Measurements from ENCODE around the gene MAST4.

Gene MAST4

DNA sequence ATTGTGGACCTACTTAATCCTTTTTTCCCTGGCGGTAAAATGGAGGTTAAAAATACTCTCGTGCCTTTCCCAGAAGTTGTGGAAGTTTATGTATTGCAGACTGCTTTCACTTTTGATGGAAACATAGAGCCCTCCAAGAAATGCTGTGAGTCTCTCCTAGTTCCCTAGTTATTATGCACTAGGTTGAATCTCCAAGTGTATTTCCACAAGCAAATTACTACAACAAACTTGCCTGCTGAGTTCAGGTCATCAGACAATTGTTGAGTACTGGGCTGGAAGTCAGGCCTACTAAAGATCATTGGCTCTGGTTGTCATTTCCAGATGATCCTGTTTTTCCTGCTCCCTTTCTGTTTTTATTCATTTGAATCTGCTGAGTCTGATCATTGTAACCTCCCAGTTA is 496.3 kb downstream of the MAST4 start:
- H3K9ac ChIP-seq (ENCODE audit: low read length) = no peak overlapping the region
- H3K4me3 ChIP-seq (ENCODE audit: low read depth, low read length) = no peak overlapping the region
- H3K27me3 ChIP-seq (ENCODE audit: control insufficient read depth, insufficient read depth, low read length) = no peaks in the 10 kb centered on the region
- no peaks in the 10 kb centered on the region for H3K36me3 ChIP-seq (ENCODE audit: control insufficient read depth, insufficient read depth, low read length)
- H3K27ac ChIP-seq (ENCODE audit: low read depth, low read length) = no peak overlapping the region
- H3K4me1 ChIP-seq (ENCODE audit: control insufficient read depth, insufficient read depth, low read length) = peaks cover 23% of the 10 kb centered on the region
- H3K9me3 ChIP-seq (ENCODE audit: control insufficient read depth, insufficient read depth, low read depth, low read length) = no peaks in the 10 kb centered on the region

DNA sequence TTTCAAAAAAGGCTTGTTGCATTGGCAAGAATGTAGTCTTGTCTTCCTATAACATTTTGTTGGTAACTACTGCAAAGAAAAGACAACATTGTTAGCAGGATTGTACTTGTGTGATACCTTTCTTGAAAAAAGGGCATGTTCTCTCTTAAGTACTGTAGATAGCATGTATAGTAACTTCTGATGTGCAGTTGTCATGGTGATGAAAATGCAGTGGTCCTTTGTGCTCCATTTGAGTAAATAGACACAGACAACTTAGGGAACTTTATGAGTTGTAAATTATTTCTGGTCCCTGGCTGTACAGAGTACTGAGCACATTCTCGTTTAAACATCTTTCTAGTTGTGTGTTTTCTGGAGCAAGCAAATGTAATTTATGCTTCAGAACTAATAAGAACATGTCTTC is 497.1 kb downstream of the MAST4 start:
- Histone ChIP-seq H3K9ac (ENCODE audit: low read length) (no peak overlapping the region), H3K9me3 (ENCODE audit: control insufficient read depth, insufficient read depth, low read depth, low read length) (no peaks in the 10 kb centered on the region), H3K36me3 (ENCODE audit: control insufficient read depth, insufficient read depth, low read length) (no peaks in the 10 kb centered on the region), H3K27ac (ENCODE audit: low read depth, low read length) (no peak overlapping the region), H3K27me3 (ENCODE audit: control insufficient read depth, insufficient read depth, low read length) (no peaks in the 10 kb centered on the region), H3K4me3 (ENCODE audit: low read depth, low read length) (no peak overlapping the region), H3K4me1 (ENCODE audit: control insufficient read depth, insufficient read depth, low read length) (peaks cover 23% of the 10 kb centered on the region)

DNA sequence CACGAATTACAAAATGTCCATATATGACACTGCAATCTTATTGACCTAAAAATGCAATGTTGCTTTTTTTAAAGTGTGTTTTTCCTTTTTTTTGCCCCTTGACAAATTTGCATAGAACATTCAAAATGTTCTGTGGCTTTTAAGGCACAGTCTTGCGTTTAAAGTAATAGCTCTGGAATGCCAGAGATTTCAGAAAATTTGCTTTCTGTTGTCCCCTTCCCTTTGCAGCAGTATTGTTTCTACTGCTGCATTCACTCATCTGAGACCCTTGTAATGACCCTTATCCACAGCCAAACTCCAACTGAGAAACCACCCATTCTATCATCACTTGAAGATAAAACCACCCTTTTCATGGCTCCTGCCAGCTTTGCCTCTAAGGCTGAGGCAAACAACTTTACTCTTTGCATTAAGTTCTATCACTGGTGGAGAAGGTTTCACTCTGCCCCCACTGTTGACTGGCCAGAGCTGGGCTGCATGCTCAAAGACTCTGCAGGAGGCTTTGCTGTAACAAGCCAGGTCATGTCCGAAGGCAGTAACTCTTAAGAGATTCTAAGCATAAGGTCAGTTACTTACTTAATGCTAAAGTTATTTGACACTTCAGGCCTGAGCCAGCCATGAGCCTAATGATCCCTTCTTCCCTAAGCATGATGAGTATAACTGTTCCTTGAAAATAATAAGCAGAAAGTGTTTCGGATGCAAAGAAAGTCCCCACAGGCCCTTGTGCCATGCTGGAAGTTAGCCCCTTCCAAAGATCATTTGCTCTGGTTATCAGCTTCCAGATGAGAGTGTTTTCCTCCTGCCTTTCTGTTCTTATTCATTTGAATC is 498.5 kb downstream of the MAST4 start:
- Histone ChIP-seq H3K27ac (ENCODE audit: low read depth, low read length) (peak overlapping the region; percentile 41), H3K36me3 (ENCODE audit: control insufficient read depth, insufficient read depth, low read length) (no peaks in the 10 kb centered on the region), H3K27me3 (ENCODE audit: control insufficient read depth, insufficient read depth, low read length) (no peaks in the 10 kb centered on the region), H3K9ac (ENCODE audit: low read length) (peak overlapping the region; percentile 4), H3K4me1 (ENCODE audit: control insufficient read depth, insufficient read depth, low read length) (peaks cover 23% of the 10 kb centered on the region), H3K4me3 (ENCODE audit: low read depth, low read length) (0 out of 2 replicates have a peak overlapping the region, but pooled peaks have one; percentile 1), H3K9me3 (ENCODE audit: control insufficient read depth, insufficient read depth, low read depth, low read length) (no peaks in the 10 kb centered on the region)

DNA sequence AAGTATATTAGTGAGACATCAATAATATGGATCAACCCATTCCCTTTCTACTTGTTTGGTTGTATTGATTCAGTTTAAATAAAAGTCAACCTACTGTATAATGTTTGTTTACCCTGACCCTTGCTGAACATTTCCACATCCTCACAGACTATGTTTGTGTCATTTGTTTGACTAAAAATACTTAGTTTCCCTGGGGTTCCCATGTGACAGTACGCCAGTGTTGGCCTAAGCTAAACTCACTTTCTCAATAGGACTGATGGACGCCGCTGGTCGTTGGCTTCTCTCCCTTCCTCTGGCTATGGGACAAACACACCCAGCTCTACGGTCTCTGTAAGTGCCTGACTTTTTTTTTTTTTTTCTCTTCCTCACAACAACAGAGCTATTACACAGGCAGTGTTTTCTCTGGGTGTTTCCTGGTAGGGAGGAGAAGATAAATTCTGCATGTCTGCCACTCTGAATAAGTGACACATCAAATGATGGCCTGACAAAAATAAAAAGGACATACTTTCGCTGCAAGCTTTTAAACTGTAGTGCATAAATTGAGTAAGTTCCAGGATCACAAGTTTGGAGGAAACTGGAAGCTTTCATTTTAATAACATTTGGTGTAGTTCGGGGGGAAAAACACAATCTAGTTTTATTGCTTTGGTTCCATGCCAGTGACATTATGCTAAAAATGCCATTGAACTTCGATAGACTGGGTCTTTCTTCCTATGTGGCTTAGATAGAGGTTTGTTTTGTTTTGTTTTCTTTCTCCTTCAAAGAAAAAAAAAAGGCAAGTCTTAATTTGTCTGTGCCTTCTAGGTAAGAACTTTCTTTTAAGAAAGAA is 499.4 kb downstream of the MAST4 start:
- no peaks in the 10 kb centered on the region for H3K9me3 ChIP-seq (ENCODE audit: control insufficient read depth, insufficient read depth, low read depth, low read length)
- no peak overlapping the region for H3K9ac ChIP-seq (ENCODE audit: low read length)
- no peaks in the 10 kb centered on the region for H3K27me3 ChIP-seq (ENCODE audit: control insufficient read depth, insufficient read depth, low read length)
- H3K4me1 ChIP-seq (ENCODE audit: control insufficient read depth, insufficient read depth, low read length) = peaks cover 23% of the 10 kb centered on the region
- H3K27ac ChIP-seq (ENCODE audit: low read depth, low read length) = peak overlapping the region; percentile 41
- no peaks in the 10 kb centered on the region for H3K36me3 ChIP-seq (ENCODE audit: control insufficient read depth, insufficient read depth, low read length)
- H3K4me3 ChIP-seq (ENCODE audit: low read depth, low read length) = no peak overlapping the region

DNA sequence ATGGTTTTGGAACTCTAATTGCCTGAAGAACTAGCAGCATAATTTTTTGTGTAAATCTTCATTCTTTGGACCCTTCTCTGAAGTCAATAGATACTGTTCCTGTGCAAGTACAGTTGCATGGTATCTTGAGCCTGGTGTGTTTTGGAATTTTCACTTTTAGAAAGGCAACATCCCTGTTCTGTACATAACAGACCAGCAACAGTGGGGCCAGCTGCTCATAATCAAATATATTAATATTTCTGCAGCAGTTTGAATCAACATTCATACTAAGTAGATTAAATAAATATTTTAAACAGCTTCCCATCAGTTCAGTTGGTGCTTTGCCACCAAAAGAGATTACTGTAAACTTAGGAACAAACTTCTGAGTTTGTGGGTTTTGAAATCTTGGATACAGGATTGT is 502.5 kb downstream of the MAST4 start:
- no peak overlapping the region for H3K9ac ChIP-seq (ENCODE audit: low read length)
- H3K27me3 ChIP-seq (ENCODE audit: control insufficient read depth, insufficient read depth, low read length) = no peaks in the 10 kb centered on the region
- no peak overlapping the region for H3K4me3 ChIP-seq (ENCODE audit: low read depth, low read length)
- peaks cover 20% of the 10 kb centered on the region for H3K4me1 ChIP-seq (ENCODE audit: control insufficient read depth, insufficient read depth, low read length)
- H3K9me3 ChIP-seq (ENCODE audit: control insufficient read depth, insufficient read depth, low read depth, low read length) = no peaks in the 10 kb centered on the region
- no peak overlapping the region for H3K27ac ChIP-seq (ENCODE audit: low read depth, low read length)
- H3K36me3 ChIP-seq (ENCODE audit: control insufficient read depth, insufficient read depth, low read length) = no peaks in the 10 kb centered on the region

DNA sequence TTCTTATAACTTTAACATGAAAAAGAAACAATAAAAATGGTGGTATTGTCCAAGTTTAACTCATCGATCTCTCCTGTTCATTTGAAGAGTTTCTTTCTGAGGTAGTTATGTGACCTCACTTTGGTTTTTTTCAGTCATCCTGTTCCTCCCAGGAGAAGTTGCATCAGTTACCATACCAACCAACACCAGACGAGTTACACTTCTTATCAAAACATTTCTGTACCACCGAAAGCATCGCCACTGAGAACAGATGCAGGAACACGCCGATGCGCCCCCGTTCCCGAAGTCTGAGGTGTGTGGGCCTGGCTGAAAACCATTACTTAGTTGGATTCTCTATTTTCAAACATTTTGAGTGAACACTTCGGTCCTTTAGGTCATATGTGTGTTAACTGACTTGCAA is 504.1 kb downstream of the MAST4 start:
- no peaks in the 10 kb centered on the region for H3K9me3 ChIP-seq (ENCODE audit: control insufficient read depth, insufficient read depth, low read depth, low read length)
- H3K27ac ChIP-seq (ENCODE audit: low read depth, low read length) = no peak overlapping the region
- no peaks in the 10 kb centered on the region for H3K27me3 ChIP-seq (ENCODE audit: control insufficient read depth, insufficient read depth, low read length)
- no peak overlapping the region for H3K4me3 ChIP-seq (ENCODE audit: low read depth, low read length)
- H3K4me1 ChIP-seq (ENCODE audit: control insufficient read depth, insufficient read depth, low read length) = peaks cover 7% of the 10 kb centered on the region
- no peaks in the 10 kb centered on the region for H3K36me3 ChIP-seq (ENCODE audit: control insufficient read depth, insufficient read depth, low read length)
- H3K9ac ChIP-seq (ENCODE audit: low read length) = no peak overlapping the region

DNA sequence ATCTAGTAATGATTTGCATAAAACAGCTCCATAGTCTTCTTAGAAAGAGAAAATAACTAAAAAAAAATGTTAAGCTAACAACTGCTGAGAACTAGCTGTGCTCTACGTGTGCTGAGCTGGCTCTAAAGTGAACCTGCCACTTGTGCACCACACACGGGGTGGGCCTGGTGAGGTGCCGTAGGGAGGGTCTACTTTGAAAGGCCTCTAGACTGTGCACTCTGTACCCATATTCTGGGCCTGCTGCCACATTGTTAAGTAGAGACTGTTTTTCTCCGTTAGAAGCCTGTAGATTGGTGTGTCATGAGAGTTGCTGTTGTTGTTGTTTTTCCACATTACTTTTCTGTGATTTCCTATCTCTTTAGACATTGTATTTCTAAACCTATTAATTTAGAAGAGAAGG is 506.5 kb downstream of the MAST4 start:
- H3K4me1 ChIP-seq (ENCODE audit: control insufficient read depth, insufficient read depth, low read length) = no peaks in the 10 kb centered on the region
- H3K27me3 ChIP-seq (ENCODE audit: control insufficient read depth, insufficient read depth, low read length) = no peaks in the 10 kb centered on the region
- H3K9me3 ChIP-seq (ENCODE audit: control insufficient read depth, insufficient read depth, low read depth, low read length) = no peaks in the 10 kb centered on the region
- no peak overlapping the region for H3K27ac ChIP-seq (ENCODE audit: low read depth, low read length)
- H3K4me3 ChIP-seq (ENCODE audit: low read depth, low read length) = no peak overlapping the region
- H3K9ac ChIP-seq (ENCODE audit: low read length) = no peak overlapping the region
- no peaks in the 10 kb centered on the region for H3K36me3 ChIP-seq (ENCODE audit: control insufficient read depth, insufficient read depth, low read length)

DNA sequence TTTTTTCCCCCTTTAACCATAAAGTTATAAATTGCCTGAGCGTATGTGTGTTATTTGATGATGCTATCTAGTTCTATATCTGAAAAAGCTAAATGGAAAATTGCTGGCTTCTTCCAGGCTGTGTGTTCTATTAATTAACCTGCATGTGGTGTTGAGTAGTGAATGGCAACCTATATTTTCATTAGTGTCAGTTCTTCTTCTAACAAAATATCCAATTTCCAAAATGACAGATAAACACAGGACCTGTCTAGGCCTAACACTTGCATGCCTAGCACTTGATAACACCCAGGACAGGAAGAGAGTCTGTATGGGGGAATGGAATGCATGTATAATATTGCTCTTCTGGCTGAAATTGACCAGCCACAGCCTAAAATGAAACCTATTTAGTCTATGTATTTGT is 508.7 kb downstream of the MAST4 start:
- Histone ChIP-seq H3K4me3 (ENCODE audit: low read depth, low read length) (no peak overlapping the region), H3K9ac (ENCODE audit: low read length) (no peak overlapping the region), H3K9me3 (ENCODE audit: control insufficient read depth, insufficient read depth, low read depth, low read length) (no peaks in the 10 kb centered on the region), H3K27me3 (ENCODE audit: control insufficient read depth, insufficient read depth, low read length) (no peaks in the 10 kb centered on the region), H3K27ac (ENCODE audit: low read depth, low read length) (no peak overlapping the region), H3K36me3 (ENCODE audit: control insufficient read depth, insufficient read depth, low read length) (no peaks in the 10 kb centered on the region), H3K4me1 (ENCODE audit: control insufficient read depth, insufficient read depth, low read length) (no peaks in the 10 kb centered on the region)

DNA sequence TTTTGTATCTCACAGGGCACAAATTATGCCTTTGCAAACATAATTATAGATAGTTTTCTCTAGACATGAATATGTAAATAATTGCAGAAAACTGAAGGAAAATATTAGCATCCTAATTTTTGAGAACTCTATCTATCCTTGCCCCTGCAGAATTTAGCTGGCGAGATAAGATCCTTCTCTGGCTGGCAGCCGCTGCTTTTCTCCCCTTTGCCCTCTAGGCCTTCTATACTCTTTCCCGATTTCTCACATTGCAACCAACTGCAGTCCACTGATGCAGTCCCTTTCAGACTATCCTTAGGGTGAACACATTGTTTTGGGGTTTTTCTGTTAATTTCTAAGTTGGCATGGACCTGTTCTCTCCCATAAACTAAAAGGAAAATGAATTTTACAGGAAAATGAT is 509.1 kb downstream of the MAST4 start:
- no peak overlapping the region for H3K9ac ChIP-seq (ENCODE audit: low read length)
- no peaks in the 10 kb centered on the region for H3K4me1 ChIP-seq (ENCODE audit: control insufficient read depth, insufficient read depth, low read length)
- H3K9me3 ChIP-seq (ENCODE audit: control insufficient read depth, insufficient read depth, low read depth, low read length) = no peaks in the 10 kb centered on the region
- no peaks in the 10 kb centered on the region for H3K36me3 ChIP-seq (ENCODE audit: control insufficient read depth, insufficient read depth, low read length)
- H3K4me3 ChIP-seq (ENCODE audit: low read depth, low read length) = no peak overlapping the region
- H3K27ac ChIP-seq (ENCODE audit: low read depth, low read length) = no peak overlapping the region
- H3K27me3 ChIP-seq (ENCODE audit: control insufficient read depth, insufficient read depth, low read length) = no peaks in the 10 kb centered on the region

DNA sequence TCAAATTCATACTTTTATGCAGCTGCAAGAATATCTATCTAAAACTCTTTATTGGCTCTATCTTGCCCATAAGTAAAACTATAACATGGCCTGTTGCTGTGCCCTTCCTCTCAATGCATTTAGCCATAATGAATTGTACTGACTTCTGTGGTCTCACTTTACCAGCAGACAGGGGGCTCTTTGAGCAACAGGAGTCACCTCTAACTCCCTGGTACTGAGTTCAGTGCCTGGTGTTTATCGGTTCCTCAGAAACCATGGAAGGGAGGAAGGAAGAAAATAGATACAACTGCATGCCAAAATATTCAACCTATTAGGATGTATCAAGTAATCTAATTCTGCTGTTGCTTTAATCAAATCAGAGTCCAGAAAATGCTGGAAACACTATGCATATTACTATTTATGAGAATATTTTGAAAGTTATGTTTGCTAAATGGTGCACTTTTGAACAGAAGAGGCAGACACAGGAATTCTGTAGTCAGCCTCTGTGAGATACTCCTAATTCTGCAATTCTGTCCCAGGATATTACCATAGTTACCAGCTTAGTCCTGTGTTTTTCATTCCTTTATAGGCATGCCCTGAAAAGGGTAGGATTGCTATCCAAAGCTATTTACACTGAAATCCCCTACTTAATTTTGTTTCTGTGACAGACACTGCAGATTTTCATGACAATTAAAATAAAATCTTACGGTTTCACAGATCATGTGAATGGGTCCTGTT is 510.6 kb downstream of the MAST4 start:
- no peak overlapping the region for H3K4me3 ChIP-seq (ENCODE audit: low read depth, low read length)
- H3K27me3 ChIP-seq (ENCODE audit: control insufficient read depth, insufficient read depth, low read length) = no peaks in the 10 kb centered on the region
- H3K27ac ChIP-seq (ENCODE audit: low read depth, low read length) = no peak overlapping the region
- no peaks in the 10 kb centered on the region for H3K4me1 ChIP-seq (ENCODE audit: control insufficient read depth, insufficient read depth, low read length)
- no peaks in the 10 kb centered on the region for H3K36me3 ChIP-seq (ENCODE audit: control insufficient read depth, insufficient read depth, low read length)
- no peaks in the 10 kb centered on the region for H3K9me3 ChIP-seq (ENCODE audit: control insufficient read depth, insufficient read depth, low read depth, low read length)
- H3K9ac ChIP-seq (ENCODE audit: low read length) = no peak overlapping the region

DNA sequence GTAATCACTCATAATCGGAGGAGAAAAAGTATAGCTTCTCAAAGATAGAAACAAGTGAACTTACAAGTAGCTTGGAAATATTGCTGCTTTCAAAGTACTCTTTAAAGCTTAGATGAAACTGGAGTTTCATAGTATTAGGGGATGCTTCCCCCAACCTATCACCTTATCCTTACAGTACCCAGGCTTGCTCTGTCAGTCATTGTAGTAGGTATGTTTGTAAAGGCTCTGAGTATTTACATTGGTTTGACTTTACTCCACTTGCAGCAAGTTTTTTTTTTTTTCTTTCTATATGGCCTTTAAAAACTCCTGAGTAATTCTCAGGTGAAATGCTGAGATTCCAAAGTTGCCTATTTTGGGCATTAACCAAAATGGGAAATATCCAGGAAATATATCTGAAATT is 515.6 kb downstream of the MAST4 start:
- no peaks in the 10 kb centered on the region for H3K4me1 ChIP-seq (ENCODE audit: control insufficient read depth, insufficient read depth, low read length)
- H3K9me3 ChIP-seq (ENCODE audit: control insufficient read depth, insufficient read depth, low read depth, low read length) = no peaks in the 10 kb centered on the region
- H3K27me3 ChIP-seq (ENCODE audit: control insufficient read depth, insufficient read depth, low read length) = no peaks in the 10 kb centered on the region
- no peak overlapping the region for H3K4me3 ChIP-seq (ENCODE audit: low read depth, low read length)
- no peak overlapping the region for H3K27ac ChIP-seq (ENCODE audit: low read depth, low read length)
- H3K36me3 ChIP-seq (ENCODE audit: control insufficient read depth, insufficient read depth, low read length) = no peaks in the 10 kb centered on the region
- H3K9ac ChIP-seq (ENCODE audit: low read length) = no peak overlapping the region

All from HUES6 (cell line).